ENCODE data around the gene NHLRC4.

DNA sequence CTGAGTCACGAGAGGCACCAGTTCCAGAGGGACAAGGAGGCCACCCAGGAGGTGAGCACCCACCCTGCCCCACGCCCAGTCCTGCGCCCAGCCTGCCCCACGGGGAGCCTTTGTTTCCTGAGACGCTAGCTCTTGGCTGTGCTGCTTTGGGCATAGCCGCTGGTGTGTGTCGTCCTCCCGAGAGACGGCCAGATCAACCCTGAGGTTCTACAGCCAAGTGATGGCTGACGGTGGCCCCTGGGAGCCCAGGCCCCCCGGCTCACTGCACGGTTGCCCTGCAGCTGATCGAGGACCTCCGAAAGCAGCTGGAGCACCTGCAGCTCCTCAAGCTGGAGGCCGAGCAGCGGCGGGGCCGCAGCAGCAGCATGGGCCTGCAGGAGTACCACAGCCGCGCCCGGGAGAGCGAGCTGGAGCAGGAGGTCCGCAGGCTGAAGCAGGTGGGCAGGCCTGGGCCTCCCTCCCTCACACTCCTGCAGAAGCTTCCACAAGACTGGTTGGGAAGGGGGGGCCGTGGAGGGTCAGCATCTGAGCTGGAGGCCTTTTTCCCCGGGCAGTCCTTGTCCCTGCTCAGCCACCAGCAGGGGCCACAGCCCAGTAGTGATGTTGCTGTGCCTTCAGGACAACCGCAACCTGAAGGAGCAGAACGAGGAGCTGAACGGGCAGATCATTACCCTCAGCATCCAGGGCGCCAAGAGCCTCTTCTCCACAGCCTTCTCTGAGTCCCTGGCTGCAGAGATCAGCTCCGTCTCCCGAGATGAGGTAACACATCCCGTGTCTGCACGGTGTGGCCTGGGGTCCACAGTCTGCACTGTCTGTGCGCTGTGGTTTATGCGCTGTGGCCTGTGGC, 46.7 kb upstream of the NHLRC4 start:
- TF ChIP-seq, protein P1, sequence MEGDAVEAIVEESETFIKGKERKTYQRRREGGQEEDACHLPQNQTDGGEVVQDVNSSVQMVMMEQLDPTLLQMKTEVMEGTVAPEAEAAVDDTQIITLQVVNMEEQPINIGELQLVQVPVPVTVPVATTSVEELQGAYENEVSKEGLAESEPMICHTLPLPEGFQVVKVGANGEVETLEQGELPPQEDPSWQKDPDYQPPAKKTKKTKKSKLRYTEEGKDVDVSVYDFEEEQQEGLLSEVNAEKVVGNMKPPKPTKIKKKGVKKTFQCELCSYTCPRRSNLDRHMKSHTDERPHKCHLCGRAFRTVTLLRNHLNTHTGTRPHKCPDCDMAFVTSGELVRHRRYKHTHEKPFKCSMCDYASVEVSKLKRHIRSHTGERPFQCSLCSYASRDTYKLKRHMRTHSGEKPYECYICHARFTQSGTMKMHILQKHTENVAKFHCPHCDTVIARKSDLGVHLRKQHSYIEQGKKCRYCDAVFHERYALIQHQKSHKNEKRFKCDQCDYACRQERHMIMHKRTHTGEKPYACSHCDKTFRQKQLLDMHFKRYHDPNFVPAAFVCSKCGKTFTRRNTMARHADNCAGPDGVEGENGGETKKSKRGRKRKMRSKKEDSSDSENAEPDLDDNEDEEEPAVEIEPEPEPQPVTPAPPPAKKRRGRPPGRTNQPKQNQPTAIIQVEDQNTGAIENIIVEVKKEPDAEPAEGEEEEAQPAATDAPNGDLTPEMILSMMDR (IDR thresholded peaks at IDR 0.05; ENCODE audit: low read depth, low read length, poor library complexity, severe bottlenecking), result no peak
- TF ChIP-seq EZH2phosphoT487 (IDR thresholded peaks at IDR 0.05; ENCODE audit: borderline replicate concordance, low read length), result no peak
